Lung (tissue), 12 donors: Measurements from ENCODE around the gene MFSD1. TPM values are rescaled to one million over a fixed set of nuclear protein-coding genes. Genes with fewer than 3 reads are reported as not detected.
A peak's percentile ranks its signal among the peaks of the same experiment; 100 is the strongest.

ENCODE experiments used
- ATAC-seq: fragments of 200-7000 bp; cut with Tn5 transposase; one replicate; pipeline ENCODE4 v1.9.1; 2020; ENCODE audit warnings: moderate number of reproducible peaks; ENCODE audit not compliant: insufficient read depth, low FRiP score
- DNase-seq, 3 donors: peaks; one replicate each; pipeline ENCODE4 v3.0.0-alpha.2; 2013 to 2017
- H3K27ac ChIP-seq, 2 donors: one replicate each; pipeline ENCODE4 v1.5.1; 2013; ENCODE audit warnings: mild to moderate bottlenecking in 2 of 2, moderate library complexity in 2 of 2, control low read depth in 1 of 2, inconsistent platforms in 1 of 2, low read depth in 1 of 2, low read length in 1 of 2
- H3K27me3 ChIP-seq, 3 donors: one replicate each; pipeline ENCODE4 v1.5.1; 2013; ENCODE audit warnings: low read length in 2 of 3; ENCODE audit not compliant: control insufficient read depth in 3 of 3, insufficient read depth in 3 of 3
- H3K36me3 ChIP-seq, 4 donors: one replicate each; pipeline ENCODE4 v1.5.1; 2013; ENCODE audit warnings: low read length in 4 of 4, mild to moderate bottlenecking in 1 of 4, moderate library complexity in 1 of 4; ENCODE audit not compliant: control insufficient read depth in 4 of 4, insufficient read depth in 4 of 4
- H3K4me1 ChIP-seq, 5 donors: one replicate each; pipeline ENCODE4 v1.5.1; 2013; ENCODE audit warnings: low read length in 5 of 5, mild to moderate bottlenecking in 2 of 5, moderate library complexity in 1 of 5; ENCODE audit not compliant: control insufficient read depth in 5 of 5, insufficient read depth in 5 of 5
- H3K4me3 ChIP-seq: one replicate; pipeline ENCODE4 v1.5.1; 2013; ENCODE audit warnings: mild to moderate bottlenecking, control low read depth, moderate library complexity
- H3K9ac ChIP-seq, 2 donors: one replicate each; pipeline ENCODE4 v1.5.1; 2013; ENCODE audit warnings: low read length in 2 of 2, control low read depth in 1 of 2; ENCODE audit not compliant: insufficient read depth in 1 of 2
- H3K9me3 ChIP-seq, 4 donors: one replicate each; pipeline ENCODE4 v1.5.1; 2013; ENCODE audit warnings: low read length in 3 of 4, mild to moderate bottlenecking in 1 of 4, moderate library complexity in 1 of 4; ENCODE audit not compliant: control insufficient read depth in 4 of 4, insufficient read depth in 3 of 4
- WGBS, 2 donors: extraction: QIAGEN DNeasy Blood & Tissue Kit; methylation state at CpG; one replicate each; pipeline ENCODE4 v1.1.7; 2013; 5-methylcytosine and 5-hydroxymethylcytosine counted together
- polyA plus RNA-seq, 2 donors: library from polyadenylated mRNA; stranded (reverse); fragments of 200-250 nt; gene quantifications; one replicate each; pipeline ENCODE4 v1.2.1, GENCODE V29; 2013
- total RNA-seq, 2 donors: library from RNA; depleted of rRNA in 1 of 2; stranded (reverse); fragments of >200 nt in 1 of 2; gene quantifications; one replicate each; pipeline ENCODE4 v1.2.1, GENCODE V29; 2014 to 2021
- TF ChIP-seq, protein P1 (sequence below): IDR thresholded peaks from 2 replicates; pipeline ENCODE4 v1.5.1; 2012; ENCODE audit warnings: mild to moderate bottlenecking; ENCODE audit errors: control extremely low read depth, extremely low read depth
- donor health status: control.
- donor health status: control.
- donor health status: Bipolar disorder and iron deficiency.
- donor health status: healthy.
- donor health status: DM: yes; HTN: yes; CAD: no.

MFSD1 gene
- total and polyA plus RNA-seq, 4 donors = 25.8 to 143 (median 93.3) TPM

DNA sequence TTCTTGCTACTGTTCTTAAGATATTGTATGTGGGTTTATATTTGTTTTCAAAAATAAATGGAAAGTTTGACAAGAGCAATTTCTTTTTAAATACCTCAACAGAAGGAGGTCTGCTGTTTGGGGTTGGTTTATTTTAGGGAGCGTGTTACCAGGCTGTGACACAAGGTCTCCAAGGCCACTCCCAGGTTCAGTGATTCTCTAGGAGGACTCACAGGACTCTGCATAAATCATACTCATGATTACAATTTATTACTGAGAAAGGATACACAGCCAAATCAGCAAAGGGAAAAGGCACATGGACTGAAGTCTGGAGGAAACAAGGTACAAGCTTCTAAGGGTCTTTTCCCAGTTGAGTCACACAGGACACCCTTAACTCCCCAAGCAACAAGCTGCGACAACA, 18.8 kb upstream of the MFSD1 start:
- peaks cover 0 to 5% (median 2%) of the 10 kb centered on the region in 4 donors for H3K36me3 ChIP-seq
- H3K4me3 ChIP-seq = no peak overlapping the region
- H3K27me3 ChIP-seq = no peaks in the 10 kb centered on the region
- 87 to 88% methylated on average over 2 of the region's 2 CpGs for WGBS, 2 donors
- H3K9ac ChIP-seq = no peak overlapping the region
- DNase-seq = no peak
- ATAC-seq = no peak
- peaks cover 0 to 29% (median 0%) of the 10 kb centered on the region in 5 donors for H3K4me1 ChIP-seq
- H3K27ac ChIP-seq = no peak overlapping the region
- TF ChIP-seq, protein P1, sequence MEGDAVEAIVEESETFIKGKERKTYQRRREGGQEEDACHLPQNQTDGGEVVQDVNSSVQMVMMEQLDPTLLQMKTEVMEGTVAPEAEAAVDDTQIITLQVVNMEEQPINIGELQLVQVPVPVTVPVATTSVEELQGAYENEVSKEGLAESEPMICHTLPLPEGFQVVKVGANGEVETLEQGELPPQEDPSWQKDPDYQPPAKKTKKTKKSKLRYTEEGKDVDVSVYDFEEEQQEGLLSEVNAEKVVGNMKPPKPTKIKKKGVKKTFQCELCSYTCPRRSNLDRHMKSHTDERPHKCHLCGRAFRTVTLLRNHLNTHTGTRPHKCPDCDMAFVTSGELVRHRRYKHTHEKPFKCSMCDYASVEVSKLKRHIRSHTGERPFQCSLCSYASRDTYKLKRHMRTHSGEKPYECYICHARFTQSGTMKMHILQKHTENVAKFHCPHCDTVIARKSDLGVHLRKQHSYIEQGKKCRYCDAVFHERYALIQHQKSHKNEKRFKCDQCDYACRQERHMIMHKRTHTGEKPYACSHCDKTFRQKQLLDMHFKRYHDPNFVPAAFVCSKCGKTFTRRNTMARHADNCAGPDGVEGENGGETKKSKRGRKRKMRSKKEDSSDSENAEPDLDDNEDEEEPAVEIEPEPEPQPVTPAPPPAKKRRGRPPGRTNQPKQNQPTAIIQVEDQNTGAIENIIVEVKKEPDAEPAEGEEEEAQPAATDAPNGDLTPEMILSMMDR = no peak
- peaks cover 0 to 4% (median 0%) of the 10 kb centered on the region in 4 donors for H3K9me3 ChIP-seq

DNA sequence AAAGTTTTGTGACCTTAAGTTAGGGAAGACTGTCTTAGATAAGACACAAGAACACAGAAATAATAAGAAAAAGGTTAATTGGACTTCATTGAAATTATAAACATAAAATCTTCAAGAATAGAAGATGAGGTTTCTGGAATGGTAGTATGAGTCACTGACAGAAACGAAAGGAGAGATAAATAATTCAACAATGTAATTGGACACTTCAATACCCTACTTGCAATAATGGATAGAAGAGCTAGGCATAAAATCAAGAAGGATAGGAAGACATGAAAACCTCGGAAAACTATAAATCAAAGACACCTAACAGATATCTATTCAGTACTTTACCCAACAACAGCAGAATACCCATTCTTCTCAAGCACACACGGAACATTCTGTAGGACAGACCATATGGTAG, 15.9 kb upstream of the MFSD1 start:
- TF ChIP-seq, protein P1 = no peak
- Histone ChIP-seq H3K4me1 (peaks cover 0 to 37% (median 2%) of the 10 kb centered on the region in 5 donors), H3K9me3 (peaks cover 0 to 4% (median 0%) of the 10 kb centered on the region in 4 donors), H3K9ac (no peak overlapping the region), H3K27me3 (no peaks in the 10 kb centered on the region), H3K36me3 (peaks cover 0 to 5% (median 2%) of the 10 kb centered on the region in 4 donors), H3K27ac (no peak overlapping the region), H3K4me3 (no peak overlapping the region)
- DNase-seq (no peak), ATAC-seq (no peak)
- WGBS, 2 donors = 92 to 94% methylated on average over 3 of the region's 3 CpGs

DNA sequence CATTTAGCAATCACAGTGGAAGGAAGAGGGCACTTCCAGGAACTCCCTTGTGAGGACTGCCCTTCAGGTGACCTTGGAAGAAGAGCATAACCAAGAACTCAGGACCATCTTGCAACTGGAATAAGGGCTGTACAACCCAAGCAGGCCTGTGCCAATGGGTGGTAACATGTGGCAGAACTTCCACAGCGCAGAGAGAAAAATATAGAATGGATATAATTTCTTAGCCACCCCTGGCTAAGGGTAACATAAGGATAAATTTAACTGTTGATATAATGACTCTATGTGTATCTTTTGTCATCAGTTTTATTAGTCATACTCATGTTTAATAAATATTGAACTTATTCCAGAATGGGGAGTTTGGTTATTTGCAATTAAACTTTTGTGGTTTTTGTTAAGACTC, 13.4 kb upstream of the MFSD1 start:
- no peak overlapping the region for H3K4me3 ChIP-seq
- H3K9ac ChIP-seq = no peak overlapping the region
- H3K27ac ChIP-seq = no peak overlapping the region
- ATAC-seq (no peak), DNase-seq (no peak)
- H3K36me3 ChIP-seq = peaks cover 0 to 5% (median 2%) of the 10 kb centered on the region in 4 donors
- WGBS, 2 donors = 93 to 97% methylated on average over 1 of the region's 1 CpG
- peaks cover 0 to 14% (median 2%) of the 10 kb centered on the region in 5 donors for H3K4me1 ChIP-seq
- H3K9me3 ChIP-seq = peaks cover 0 to 4% (median 0%) of the 10 kb centered on the region in 4 donors
- TF ChIP-seq, protein P1 = no peak
- no peaks in the 10 kb centered on the region for H3K27me3 ChIP-seq

DNA sequence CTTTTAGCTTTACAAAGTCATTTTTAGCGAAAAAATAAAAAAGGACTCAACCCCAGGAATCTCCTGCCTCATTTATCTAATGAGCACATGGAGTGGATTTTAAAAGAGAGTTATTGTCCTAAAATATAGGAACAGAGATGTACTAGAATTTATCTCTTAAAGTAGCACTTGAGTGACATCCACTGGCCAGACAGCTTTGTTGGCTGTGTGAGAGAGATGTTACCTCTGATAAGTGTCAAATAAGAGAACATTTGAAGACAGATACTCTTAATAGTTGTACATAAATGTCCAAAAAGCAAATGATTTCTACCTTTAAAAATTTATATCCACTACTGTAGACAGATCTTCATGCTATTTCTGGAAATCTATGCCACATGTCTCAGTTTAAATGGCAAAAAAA, 12.3 kb upstream of the MFSD1 start:
- peaks cover 0 to 5% (median 0%) of the 10 kb centered on the region in 4 donors for H3K36me3 ChIP-seq
- WGBS, 2 donors = 87 to 89% methylated on average over 1 of the region's 1 CpG
- ATAC-seq = no peak
- peak in 2 of 3 donors; percentile 72 to 83 for DNase-seq
- H3K9ac ChIP-seq = no peak overlapping the region
- peaks cover 0 to 12% (median 2%) of the 10 kb centered on the region in 5 donors for H3K4me1 ChIP-seq
- TF ChIP-seq, protein P1 = no peak
- H3K9me3 ChIP-seq = peaks cover 0 to 4% (median 0%) of the 10 kb centered on the region in 4 donors
- no peak overlapping the region for H3K4me3 ChIP-seq
- no peak overlapping the region for H3K27ac ChIP-seq
- H3K27me3 ChIP-seq = no peaks in the 10 kb centered on the region
